Stimulated activated CD4-positive, alpha-beta T cell treated with anti-CD3 and anti-CD28 coated beads, Interleukin-1b, Interleukin-23, amount 100 ng/mL, for 24 hours (primary cell): ENCODE results near the gene CEMIP2.

Experiments
- DNase-seq, 4 experiments: peaks; one replicate each; pipeline ENCODE4 v3.0.0-alpha.2; 2020; ENCODE audit warnings: low read depth in 4 of 4, low spot score in 1 of 4

Gene CEMIP2

DNA sequence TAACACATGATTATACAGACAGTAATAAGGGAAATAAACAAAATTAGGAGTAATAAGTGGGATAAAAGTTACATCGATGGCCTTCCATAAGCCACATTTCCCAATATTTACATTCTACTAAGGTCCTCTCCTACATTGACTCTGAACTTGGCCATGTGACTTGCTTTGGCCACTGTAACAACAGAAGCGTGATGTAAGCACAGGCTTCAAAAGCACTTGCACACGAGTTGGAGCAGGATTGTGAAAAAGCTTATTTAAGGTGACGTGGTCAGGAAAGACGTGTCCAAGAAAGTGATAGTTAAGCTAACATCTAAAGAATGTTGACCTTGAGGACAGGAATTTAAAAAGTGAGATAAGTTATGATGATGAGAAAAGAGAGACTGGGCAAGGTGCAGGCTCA is 9.8 kb upstream of the CEMIP2 start:
- DNase-seq: no peak

DNA sequence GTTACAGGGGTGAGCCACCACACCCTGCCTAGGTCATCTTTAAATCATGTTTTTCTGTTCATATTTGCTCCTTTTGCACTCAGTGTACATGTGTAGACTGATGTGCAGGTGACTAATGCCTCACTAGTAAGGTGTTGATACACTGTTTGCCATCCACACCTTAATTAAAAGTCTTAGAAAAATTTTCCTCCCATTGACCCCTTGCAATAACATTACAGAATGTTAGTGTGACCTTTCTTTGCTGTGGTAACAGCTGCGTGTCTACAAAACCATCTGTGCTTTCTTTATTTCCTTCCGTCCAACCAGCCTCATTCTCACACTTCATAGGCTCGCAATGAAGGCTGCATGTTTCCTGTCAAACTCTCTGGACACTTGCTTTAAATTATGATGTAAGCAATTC is 6.6 kb upstream of the CEMIP2 start:
- no peak for DNase-seq

DNA sequence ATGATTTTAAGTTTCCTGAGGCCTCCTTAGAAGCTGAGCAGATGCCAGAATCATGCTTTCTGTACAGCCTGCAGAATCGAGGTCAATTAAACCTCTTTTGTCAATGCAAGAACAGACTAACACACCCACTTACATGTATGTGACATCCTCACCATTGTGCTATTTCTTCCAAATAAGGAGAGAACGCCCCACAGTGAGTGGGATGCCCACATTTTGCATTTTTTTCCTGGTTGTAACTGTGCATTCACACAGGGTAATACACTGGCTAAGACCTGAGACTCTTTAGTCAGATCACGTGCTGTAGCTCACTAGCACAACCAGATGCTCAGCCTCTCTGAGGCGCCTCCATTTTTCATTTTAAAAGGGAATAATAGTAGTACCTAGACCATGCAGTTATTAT is 4.4 kb upstream of the CEMIP2 start:
- no peak for DNase-seq

DNA sequence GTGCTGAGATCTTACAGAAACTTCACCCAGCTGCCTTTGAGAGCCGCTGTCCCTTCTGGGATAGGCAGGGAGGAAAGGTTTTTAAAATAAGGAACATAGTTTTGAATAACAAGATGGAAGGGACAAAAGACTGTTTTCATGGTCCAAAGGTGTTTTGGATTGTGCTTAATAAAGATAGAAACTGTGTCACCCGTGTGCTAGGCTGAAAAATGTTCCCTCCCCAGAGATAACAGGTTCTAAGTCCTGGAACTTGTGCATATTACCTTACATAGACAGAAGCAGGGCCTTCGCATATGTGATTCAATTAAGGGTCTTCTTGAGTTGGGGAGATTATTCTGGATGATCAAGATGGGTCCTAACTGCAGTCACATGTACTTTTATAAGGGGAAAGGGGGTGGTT is 1.9 kb upstream of the CEMIP2 start:
- no peak for DNase-seq

DNA sequence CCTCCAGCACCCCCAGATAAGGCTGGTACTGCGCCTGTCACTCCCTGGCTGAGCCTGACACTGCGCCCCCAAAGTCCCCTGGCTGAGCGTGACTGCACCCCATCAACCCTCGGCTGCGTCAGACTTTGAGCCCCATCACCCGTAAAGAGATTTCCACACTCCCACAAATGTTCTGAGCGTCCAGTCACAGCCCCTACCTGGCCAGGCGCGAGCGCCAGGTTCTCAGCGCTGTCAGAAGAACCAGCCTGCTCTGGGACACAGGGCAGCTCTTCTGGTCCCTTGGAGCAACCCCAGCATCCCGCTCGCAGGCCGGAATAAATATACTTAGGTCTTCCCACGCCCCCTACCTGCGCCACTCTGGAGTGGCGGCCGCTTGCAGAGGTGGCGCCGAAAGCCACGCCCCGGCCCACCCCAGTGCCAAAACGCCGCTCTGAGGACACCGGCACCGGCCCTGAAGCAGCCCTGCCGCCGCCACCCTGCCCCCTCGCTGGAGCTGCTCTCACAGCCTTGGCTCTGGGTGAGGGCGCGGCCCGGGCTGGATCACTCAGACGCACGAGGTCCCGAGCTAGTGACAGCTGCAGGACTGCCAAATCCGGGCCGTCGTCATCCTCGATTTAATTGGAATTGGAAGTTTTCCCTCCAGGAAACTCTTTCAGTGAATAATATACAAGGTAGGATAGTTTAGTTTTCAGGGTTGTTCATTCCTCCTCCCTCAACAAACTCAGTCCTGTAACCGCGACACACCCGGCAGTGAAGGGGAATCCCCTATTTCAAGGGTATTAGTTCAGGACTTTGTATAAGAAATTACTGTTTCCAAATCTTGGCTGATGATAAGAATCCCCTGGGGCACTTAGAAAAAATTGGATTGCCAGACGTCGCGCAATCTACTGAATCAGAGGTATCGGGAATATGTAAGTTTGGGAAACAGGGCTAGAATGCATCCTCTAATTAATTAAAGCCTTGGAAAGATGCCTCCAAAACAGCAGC is 1.2 kb upstream of the CEMIP2 start:
- DNase-seq: peak in 3 of 4 experiments; percentile 21 to 53 (median 24)

DNA sequence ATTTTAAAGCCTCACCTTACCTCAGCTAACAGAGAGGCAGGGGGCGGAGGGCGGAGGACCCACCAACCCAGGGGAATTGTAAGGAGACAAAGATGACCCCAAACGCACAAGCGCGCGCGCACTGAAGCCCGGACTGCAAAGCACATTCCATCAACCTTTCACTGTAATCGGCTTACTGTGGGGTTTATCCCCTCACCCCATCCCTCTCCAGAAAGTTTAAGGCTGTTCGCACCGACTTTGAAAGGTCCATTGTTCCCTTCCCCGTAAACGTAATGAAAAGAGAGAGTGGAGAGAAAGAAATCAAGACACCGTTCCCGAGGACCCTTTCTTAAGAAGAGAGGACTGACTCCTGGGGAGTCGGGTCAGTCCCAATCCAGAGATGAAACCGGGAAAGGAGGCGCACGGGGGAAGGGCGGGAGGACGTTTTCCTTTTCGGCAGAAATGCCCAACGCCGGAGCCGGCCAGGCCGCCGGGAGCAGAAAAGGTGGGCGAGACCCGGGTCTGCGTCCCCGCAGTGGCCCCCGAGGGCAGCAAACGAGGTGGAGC is 464 bp downstream of the CEMIP2 start:
- DNase-seq: no peak

DNA sequence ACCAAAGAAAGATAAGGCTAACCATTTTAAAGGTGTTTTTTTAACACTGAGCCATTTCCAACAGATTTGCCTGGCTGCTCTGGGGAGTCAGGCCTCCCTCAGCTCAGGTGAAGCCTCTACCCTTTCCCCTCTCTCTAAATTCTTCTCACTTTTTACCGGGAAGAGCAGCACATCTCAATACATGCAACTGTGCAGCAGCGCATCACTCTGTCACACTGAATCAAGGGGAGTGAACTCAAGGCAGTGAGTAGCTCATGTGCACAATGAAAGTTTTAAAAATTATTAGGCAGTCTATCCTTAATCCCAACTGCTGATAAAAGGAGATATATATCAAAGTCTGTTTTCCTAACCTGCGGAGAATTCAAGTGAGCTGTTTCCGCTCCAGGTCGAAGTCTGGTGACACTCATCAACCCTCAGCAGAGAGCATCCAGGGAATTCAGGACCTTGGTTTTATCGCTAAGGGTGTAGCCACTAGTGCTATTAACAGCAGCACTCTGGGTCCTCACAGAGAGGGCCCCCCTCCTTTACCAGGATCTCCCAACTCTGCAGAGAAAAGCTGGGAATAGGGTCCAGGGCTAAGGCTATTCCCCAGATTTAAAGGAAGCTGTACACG is 1.0 kb downstream of the CEMIP2 start:
- no peak for DNase-seq

DNA sequence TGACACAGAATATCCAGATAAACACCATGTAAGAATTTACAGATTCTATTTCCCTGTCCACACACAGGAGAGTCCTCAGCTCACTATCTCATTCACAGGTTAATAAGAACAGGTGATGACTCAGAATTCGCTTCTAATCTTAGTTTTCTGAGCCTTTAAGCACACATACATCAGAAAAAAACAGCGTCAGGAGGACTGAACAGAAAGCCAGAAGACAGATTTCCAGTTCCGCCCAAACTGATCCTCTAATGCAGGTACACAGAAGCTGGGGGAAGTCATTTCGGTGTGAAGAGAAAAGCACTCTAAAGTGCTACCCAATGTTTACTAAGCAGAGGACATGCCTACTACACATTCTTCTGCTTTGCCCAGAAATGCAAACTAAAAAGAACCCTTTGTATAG is 1.6 kb downstream of the CEMIP2 start:
- no peak for DNase-seq

DNA sequence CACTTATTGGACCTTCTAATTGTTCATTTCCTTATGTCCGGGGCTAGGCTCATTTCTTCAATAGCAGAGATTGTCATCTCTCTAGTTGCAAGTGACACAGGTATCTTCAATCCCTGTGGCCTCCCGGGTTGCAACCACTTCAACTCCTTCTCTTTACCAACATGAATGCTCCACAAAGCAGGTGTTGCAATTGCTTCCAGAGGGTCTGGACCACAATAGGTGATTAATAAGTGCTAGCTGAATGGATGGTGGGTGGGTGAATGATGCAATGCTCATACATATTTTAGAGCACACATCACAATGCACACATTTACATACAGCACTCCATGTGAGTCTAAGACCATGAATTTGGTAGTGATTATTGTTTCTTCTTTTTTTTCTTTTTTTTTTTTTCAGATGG is 2.6 kb downstream of the CEMIP2 start:
- DNase-seq: no peak

DNA sequence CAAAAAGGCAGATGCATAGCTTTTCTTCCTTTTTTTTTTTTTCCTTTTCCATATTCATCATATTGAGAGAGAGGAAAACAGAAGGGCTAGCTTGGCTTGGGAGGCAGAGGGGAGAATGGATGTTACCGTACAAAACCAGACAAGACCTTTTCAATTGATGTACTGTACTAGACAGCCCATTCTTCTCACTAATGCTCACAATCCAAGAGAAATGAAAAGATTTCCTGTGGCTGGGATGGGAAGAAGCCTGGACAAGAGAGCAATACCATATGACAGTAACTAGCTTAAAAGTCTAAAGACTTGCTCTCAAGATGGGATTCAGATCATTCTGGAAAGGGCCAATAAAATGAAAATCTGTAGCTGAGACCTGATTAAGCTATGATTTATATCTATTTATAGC is 3.4 kb downstream of the CEMIP2 start:
- DNase-seq: no peak

DNA sequence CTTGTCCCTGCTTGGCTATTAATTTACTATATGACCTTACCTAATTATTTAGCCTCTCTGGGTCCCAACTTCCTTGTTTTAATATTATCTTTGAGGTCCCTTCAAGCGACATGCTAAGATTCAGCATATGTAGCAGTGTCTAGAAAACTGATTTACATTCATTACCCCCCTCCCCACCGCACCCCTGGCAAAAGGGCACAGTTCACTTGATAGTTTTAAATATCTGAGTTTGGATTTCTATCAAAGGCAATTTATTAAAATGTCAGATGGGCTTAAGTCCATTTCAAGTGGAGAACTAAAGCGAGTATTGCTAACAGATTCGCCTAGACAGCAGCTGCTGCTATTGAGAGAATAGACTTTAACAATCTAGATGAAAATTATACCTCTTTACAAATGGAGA is 3.9 kb downstream of the CEMIP2 start:
- no peak for DNase-seq

DNA sequence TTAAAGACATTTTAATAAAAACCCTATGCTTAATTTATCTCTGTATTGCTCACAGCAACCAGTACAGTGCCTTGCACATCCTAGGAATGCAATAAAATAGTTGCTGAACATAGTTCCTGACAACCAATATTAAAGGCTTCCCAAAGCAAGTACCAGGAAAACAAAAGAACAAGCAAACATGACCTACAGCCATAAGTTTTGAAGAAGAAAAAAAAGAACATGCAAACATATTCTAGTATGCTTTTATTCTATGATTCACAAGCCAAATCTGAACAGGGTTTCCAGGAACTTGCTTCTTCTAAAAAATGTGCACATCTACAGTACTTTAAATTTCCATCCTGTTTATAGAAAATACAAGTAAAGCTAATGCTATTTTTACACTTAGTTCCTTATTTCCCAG is 4.5 kb downstream of the CEMIP2 start:
- DNase-seq: no peak

DNA sequence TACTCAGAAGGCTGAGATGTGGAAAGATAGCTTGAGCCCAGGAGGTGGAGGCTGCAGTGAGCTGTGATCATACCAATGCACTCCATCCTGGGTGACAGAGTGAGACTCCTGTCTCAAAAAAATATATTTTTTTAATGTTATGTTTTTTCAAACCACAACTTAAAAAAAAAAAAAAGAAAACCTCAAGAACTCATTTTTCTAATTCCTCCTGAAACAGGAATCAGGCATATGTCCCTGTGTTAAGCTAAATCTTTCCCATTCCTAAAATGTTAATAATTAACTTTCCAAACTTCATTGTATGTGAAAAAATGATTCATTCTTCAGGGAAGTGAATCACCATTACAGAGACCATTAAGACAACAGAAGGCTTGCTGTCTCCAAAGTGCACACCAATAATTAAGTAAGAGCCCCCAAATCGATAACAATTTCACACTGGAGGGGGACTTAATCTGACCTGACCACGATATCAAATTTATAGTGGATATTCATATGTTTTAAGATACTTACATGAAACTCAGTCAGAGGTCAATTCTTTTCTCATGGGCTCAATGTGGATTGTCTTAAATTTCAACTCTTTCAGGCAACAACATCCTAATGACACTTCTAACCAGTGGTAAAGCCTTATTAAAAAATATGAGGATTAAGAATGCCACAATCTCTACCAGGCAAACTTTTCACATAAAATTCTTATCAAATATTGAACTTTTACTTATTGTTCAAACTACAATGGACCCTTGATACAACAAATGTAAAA is 5.2 kb downstream of the CEMIP2 start:
- DNase-seq: no peak

DNA sequence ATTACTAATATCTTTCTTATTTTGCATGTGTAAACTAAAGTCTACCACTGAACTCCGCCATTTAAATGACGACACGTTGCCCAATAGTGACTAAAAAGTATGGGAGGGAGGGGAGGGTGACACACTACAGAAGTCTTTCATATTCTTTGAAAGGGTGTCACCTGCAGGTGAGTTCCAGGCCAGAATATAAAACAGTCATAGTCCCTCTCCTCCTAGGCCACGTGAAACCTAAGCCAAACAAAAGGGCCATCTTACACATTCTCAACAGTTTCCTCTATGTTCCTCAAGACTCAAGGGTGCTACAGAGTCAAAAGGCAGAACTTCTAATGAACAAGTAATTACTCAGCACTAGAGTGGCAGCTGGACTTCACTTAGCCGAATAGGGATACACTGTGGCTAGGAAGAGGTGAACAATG is 6.4 kb downstream of the CEMIP2 start:
- no peak for DNase-seq

DNA sequence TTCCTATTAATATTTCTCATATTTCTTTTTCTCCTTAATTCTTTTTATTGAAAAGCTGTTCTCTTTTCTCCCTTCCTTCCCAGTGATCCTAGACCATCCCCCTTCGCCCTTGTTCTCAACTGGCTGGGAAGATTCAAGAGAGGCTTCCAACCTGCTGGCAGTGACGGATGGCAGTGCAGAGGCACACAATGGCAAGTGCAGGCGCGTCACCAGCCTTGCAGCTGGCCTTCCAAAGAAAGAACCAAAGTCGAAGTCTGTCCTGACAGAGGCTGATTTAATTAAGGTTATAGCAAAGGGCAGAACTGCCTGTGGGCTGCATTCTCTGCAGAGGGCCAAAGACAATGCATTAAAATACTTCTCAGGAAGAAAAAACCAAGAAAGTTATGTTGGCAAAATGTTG is 7.4 kb downstream of the CEMIP2 start:
- DNase-seq: no peak

DNA sequence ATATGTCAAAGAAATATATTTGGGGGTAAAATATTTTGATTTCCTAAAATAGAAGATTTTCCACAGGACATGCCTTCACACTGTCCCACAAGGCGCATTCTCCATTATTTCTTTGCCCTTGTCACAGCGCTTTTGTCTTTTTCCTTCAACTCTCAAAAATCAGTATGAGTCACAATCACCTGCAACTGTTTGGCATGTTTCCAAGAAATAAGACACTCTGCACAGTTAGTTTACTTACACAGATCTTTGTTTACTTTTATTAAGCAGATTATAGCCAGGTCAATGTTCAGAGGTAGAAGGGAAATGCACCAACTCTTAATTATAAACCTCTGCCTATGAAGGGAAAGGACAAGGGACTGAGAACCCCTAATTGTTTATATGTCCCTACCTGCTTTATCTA is 9.5 kb downstream of the CEMIP2 start:
- no peak for DNase-seq

DNA sequence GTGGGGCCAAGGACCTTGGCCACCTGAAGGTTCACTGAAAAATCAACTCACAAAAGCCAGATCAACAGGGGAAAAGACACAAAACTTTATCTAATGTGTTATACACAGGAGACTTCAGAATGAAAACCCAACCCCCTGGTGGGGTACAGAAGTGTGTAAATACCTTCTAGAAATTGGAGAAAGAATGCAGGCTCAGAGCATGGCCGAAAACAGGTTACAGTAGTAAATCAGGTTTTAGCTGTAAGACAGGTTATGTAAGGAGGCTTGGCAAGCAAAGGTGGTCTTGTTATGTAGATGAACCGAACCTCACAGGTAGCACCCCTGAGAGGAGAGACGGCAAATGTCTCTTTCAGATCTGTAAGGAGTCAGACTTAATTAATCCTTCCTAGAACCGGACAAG is 10.0 kb downstream of the CEMIP2 start:
- no peak for DNase-seq

DNA sequence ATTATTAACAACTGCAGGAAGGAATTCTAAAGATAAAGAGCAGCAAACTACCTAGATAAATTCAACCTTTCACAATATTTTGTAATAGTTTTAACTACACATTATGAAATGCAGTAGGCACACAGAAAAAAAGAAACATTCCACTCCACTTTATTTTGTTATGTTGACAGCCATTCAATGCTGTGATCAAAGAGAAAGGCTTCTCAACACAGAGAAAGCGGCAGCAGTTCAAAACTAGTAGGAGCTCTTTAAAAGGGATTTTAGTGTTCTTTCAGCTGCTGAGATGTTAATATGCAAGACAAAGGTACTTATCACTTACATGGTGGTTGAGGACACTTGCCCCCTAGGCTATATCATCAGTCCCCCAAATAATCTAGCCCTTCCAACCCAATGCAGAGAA is 11.6 kb downstream of the CEMIP2 start:
- DNase-seq: no peak

DNA sequence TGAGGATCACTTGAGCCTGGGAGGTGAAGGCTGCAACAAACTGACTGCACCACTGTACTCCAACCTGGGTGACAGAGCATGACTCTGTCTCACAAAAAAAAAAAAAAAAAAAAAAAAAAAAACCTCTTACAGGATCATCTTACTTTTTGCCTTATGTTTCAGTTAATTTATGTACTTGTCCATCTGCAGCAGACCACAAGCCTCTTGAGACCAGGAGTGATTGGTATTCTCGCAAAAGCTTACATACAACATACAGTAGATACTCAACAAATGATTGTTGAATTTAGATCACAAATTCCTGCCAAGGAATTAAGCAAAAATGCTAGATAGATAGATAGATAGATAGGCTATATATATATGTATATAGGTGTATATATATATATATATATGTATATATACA is 12.4 kb downstream of the CEMIP2 start:
- no peak for DNase-seq

DNA sequence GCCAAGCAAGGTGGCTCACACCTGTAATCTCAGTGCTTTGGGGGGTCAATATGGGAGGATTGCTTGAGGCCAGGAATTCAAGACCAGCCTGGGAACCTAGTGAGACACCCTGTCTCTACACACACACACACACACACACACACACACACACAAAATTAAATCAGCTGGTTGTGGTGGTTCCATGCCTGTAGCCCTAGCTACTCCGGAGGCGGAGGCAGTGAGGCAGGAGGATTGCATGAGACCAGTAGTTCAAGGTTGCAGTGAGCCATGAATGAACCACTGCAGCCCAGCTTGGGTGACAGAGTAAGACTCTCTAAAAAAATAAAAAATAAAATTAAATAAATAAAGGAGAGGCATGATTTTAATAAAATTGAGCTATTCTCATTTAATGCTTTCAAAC is 13.1 kb downstream of the CEMIP2 start:
- no peak for DNase-seq

DNA sequence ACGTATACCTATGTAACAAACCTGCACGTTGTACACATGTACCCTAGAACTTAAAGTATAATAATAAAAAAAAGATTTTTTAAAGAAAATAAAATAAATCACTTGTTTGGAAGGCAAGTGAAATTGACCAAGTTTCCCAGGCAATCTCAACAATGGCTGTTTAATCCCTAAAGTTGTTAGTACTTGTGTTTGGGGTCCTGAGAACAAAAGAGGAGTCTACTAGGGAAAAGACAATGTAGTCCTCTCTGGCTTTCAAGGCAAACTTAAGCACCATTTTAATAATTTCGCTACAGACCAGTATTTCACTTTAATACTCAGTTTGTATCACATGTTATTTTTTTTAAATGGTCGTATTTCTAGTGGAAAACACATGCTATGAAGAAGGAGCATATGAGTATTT is 14.2 kb downstream of the CEMIP2 start:
- DNase-seq: no peak

DNA sequence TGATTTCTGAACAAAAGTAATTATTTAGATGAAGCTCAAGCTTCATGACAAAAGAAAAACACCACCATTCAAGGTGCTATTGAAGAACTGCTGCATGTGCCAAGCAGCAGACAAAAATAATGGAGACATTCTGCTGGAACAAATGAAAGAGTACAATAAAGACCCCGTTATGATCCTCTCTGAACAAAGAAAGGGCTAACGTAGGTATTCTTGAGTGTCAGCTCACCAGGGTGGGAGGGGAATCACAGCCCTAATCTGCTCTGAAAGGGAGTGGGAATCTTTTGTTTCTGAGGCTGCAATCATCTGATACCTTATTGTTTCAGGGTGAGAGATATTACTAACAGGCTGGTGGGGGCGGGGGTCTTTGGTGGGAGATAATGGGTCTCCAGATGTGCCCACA is 15.4 kb downstream of the CEMIP2 start:
- no peak for DNase-seq
